ENCODE measurements around the gene MICU1. TPM values are rescaled to one million over a fixed set of nuclear protein-coding genes. Genes with fewer than 3 reads are reported as not detected.

MICU1 gene
- total RNA-seq, 1 experiment from 2014 or later, result 89.4 TPM

GRCh38 chr10:72541337-72541736 is 84.5 kb downstream of the MICU1 start:
- DNase-seq, result peak; percentile 14
- H3K36me3 Mint-ChIP-seq (ENCODE audit: insufficient read depth, unreplicated experiment), result peaks cover 8% of the 10 kb centered on the region
- TF ChIP-seq CTCF (IDR thresholded peaks at IDR 0.05; ENCODE audit: unreplicated experiment), result no peak
- no TSS peak for BruUV-seq (replicated peaks)
- CTCF ChIA-PET, result interaction anchor here (0.6 kb wide), 1 partner anchor 50 kb away, joined by 3 read pairs; no protein-coding TSS in a partner anchor
- H3K4me3 Mint-ChIP-seq (ENCODE audit: low read depth, unreplicated experiment), result no peak overlapping the region
- H3K4me1 Mint-ChIP-seq (ENCODE audit: low read depth, unreplicated experiment), result peaks cover 28% of the 10 kb centered on the region
- H3K9me3 Mint-ChIP-seq (ENCODE audit: low read depth, unreplicated experiment), result peaks cover 2% of the 10 kb centered on the region
- intact Hi-C loops (cut with micrococcal nuclease; ENCODE audit: unreplicated experiment), result no loop called here
- H3K27me3 Mint-ChIP-seq (ENCODE audit: unreplicated experiment), result no peaks in the 10 kb centered on the region
- no peak overlapping the region for H3K27ac Mint-ChIP-seq (ENCODE audit: unreplicated experiment)

DNA sequence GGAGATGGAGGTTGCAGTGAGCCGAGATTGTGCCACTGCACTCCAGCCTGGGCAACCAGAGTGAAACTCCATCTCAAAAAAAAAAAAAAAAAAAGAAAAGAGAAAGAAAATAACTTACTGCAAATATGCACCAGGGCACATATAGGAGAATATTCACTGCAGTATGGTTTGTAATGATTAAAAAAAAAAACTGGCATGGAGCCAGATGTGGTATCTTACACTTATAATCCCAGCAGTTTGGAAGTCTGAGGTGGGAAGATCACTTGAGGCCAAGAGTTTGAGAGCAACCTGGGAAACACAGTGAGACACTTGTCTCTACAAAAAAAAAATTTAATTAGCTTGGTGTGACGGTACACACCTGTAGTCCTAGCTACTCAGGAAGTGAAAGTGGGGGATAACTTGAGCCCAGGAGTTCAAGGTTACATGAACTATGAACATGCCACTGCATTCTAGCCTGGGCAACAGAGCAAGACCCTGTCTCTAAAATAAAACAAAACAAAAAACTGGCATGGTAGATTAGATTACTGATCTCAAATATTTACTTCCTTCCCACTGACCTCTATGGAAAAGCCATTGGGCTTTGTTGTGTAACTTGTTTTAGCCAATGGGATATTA is 85.6 kb downstream of the MICU1 start:
- no TSS peak for BruUV-seq (replicated peaks)
- Mint-ChIP-seq H3K27me3 (ENCODE audit: unreplicated experiment) (no peaks in the 10 kb centered on the region), H3K27ac (ENCODE audit: unreplicated experiment) (no peak overlapping the region), H3K4me3 (ENCODE audit: low read depth, unreplicated experiment) (no peak overlapping the region), H3K36me3 (ENCODE audit: insufficient read depth, unreplicated experiment) (peaks cover 8% of the 10 kb centered on the region), H3K9me3 (ENCODE audit: low read depth, unreplicated experiment) (peaks cover 2% of the 10 kb centered on the region), H3K4me1 (ENCODE audit: low read depth, unreplicated experiment) (peaks cover 28% of the 10 kb centered on the region)
- intact Hi-C loops (cut with micrococcal nuclease; ENCODE audit: unreplicated experiment), result no loop called here
- CTCF ChIA-PET, result no interaction called here
- no peak for DNase-seq
- TF ChIP-seq CTCF (IDR thresholded peaks at IDR 0.05; ENCODE audit: unreplicated experiment), result no peak

- no peak overlapping the region for H3K27ac Mint-ChIP-seq (ENCODE audit: unreplicated experiment)
- H3K4me3 Mint-ChIP-seq (ENCODE audit: low read depth, unreplicated experiment), result no peak overlapping the region
- intact Hi-C loops (cut with micrococcal nuclease; ENCODE audit: unreplicated experiment), result no loop called here
- peaks cover 2% of the 10 kb centered on the region for H3K9me3 Mint-ChIP-seq (ENCODE audit: low read depth, unreplicated experiment)
- peaks cover 7% of the 10 kb centered on the region for H3K36me3 Mint-ChIP-seq (ENCODE audit: insufficient read depth, unreplicated experiment)
- peaks cover 25% of the 10 kb centered on the region for H3K4me1 Mint-ChIP-seq (ENCODE audit: low read depth, unreplicated experiment)
- DNase-seq, result no peak
- no TSS peak for BruUV-seq (replicated peaks)
- TF ChIP-seq CTCF (IDR thresholded peaks at IDR 0.05; ENCODE audit: unreplicated experiment), result no peak
- CTCF ChIA-PET, result no interaction called here
- no peaks in the 10 kb centered on the region for H3K27me3 Mint-ChIP-seq (ENCODE audit: unreplicated experiment)
Measured at GRCh38 chr10:72539137-72539536, 86.7 kb downstream of the MICU1 start.

- no peaks in the 10 kb centered on the region for H3K36me3 Mint-ChIP-seq (ENCODE audit: insufficient read depth, unreplicated experiment)
- H3K9me3 Mint-ChIP-seq (ENCODE audit: low read depth, unreplicated experiment), result no peaks in the 10 kb centered on the region
- CTCF ChIA-PET, result interaction anchor here (0.6 to 1.0 kb wide), 3 partner anchors 24 to 197 kb away, joined by 3 to 8 read pairs (median 4); no protein-coding TSS in a partner anchor
- no peak overlapping the region for H3K27ac Mint-ChIP-seq (ENCODE audit: unreplicated experiment)
- H3K4me3 Mint-ChIP-seq (ENCODE audit: low read depth, unreplicated experiment), result peak overlapping the region; percentile 3
- intact Hi-C loops (cut with micrococcal nuclease; ENCODE audit: unreplicated experiment), result no loop called here
- no peaks in the 10 kb centered on the region for H3K27me3 Mint-ChIP-seq (ENCODE audit: unreplicated experiment)
- H3K4me1 Mint-ChIP-seq (ENCODE audit: low read depth, unreplicated experiment), result peaks cover 19% of the 10 kb centered on the region
- DNase-seq, result no peak
- no peak for TF ChIP-seq CTCF (IDR thresholded peaks at IDR 0.05; ENCODE audit: unreplicated experiment)
- BruUV-seq (replicated peaks), result no TSS peak
Measured at GRCh38 chr10:72525689-72526088, 100.2 kb downstream of the MICU1 start.

Measured in Calu3 (cell line).